CD4-positive, alpha-beta memory T cell (primary cell): ENCODE measurements around the gene TBC1D4. TPM values are rescaled to one million over a fixed set of nuclear protein-coding genes. Genes with fewer than 3 reads are reported as not detected.

ENCODE experiments used
- CTCF ChIA-PET: fragments of 350-600 bp; sonication (Branson Sonifier 250); formaldehyde crosslinking; loops from one replicate; lab custom pipeline; 2021; ENCODE audit warnings: inconsistent platforms; ENCODE audit not compliant: partially characterized antibody; lab: Charles Lee
- POLR2A ChIA-PET: fragments of 350-600 bp; sonication (Branson Sonifier 250); formaldehyde crosslinking; loops from one replicate; lab custom pipeline; 2021; ENCODE audit not compliant: partially characterized antibody; lab: Charles Lee
- DNase-seq, 5 donors: peaks; one replicate each; pipeline versions ENCODE4 v3.0.0 to v3.0.0-alpha.2; 2020 to 2022; ENCODE audit warnings: mixed read lengths in 1 of 5
- H3K27ac ChIP-seq: one replicate; pipeline ENCODE4 v1.7.0; 2013; ENCODE audit warnings: low read depth, low read length
- H3K27me3 ChIP-seq: 2 replicates; pipeline ENCODE4 v1.7.0; 2013; ENCODE audit warnings: mild to moderate bottlenecking, low read length, moderate library complexity; ENCODE audit not compliant: insufficient read depth
- H3K36me3 ChIP-seq: 2 replicates; pipeline ENCODE4 v1.7.0; 2013; ENCODE audit warnings: mild to moderate bottlenecking, low read length, moderate library complexity; ENCODE audit not compliant: insufficient read depth
- H3K4me1 ChIP-seq: 2 replicates; pipeline ENCODE4 v1.7.0; 2013; ENCODE audit warnings: mild to moderate bottlenecking, low read length, moderate library complexity; ENCODE audit not compliant: insufficient read depth
- H3K4me3 ChIP-seq, 2 donors: one replicate each; pipeline ENCODE4 v1.7.0; 2013; ENCODE audit warnings: low read length in 2 of 2, mild to moderate bottlenecking in 1 of 2
- H3K9me3 ChIP-seq, 2 donors: one replicate each; pipeline ENCODE4 v1.7.0; 2013; ENCODE audit warnings: low read length in 2 of 2, control low read depth in 1 of 2; ENCODE audit not compliant: control insufficient read depth in 1 of 2
- H3K27ac Mint-ChIP-seq, 7 donors: one replicate each; pipeline ENCODE4 v1.8.0; 2020 to 2021; ENCODE audit warnings: mixed read lengths in 7 of 7, mild to moderate bottlenecking in 6 of 7, inconsistent platforms in 3 of 7, moderate library complexity in 3 of 7
- H3K27me3 Mint-ChIP-seq, 2 donors: one replicate each; pipeline ENCODE4 v1.8.0; 2020 to 2021; ENCODE audit warnings: mixed read lengths in 2 of 2
- H3K36me3 Mint-ChIP-seq, 2 donors: one replicate each; pipeline ENCODE4 v1.8.0; 2020 to 2021; ENCODE audit warnings: mixed read lengths in 2 of 2, inconsistent platforms in 1 of 2, mild to moderate bottlenecking in 1 of 2
- H3K4me1 Mint-ChIP-seq, 4 donors: one replicate each; pipeline ENCODE4 v1.8.0; 2020 to 2021; ENCODE audit warnings: mixed read lengths in 4 of 4, mild to moderate bottlenecking in 1 of 4
- H3K4me3 Mint-ChIP-seq, 8 donors: one replicate each; pipeline ENCODE4 v1.8.0; 2020 to 2021; ENCODE audit warnings: mixed read lengths in 8 of 8, mild to moderate bottlenecking in 7 of 8, moderate library complexity in 6 of 8, inconsistent platforms in 3 of 8
- H3K9me3 Mint-ChIP-seq, 8 donors: one replicate each; pipeline ENCODE4 v1.8.0; 2020 to 2021; ENCODE audit warnings: mixed read lengths in 8 of 8, mild to moderate bottlenecking in 5 of 8, inconsistent platforms in 3 of 8, moderate library complexity in 1 of 8
- intact Hi-C: fragments of 100-400 bp; cut with micrococcal nuclease; formaldehyde crosslinking; loops from one replicate; pipeline ENCODE4 v1.15.1; 2023
- polyA plus RNA-seq, 2 donors: library from polyadenylated mRNA; unstranded; fragments of 300-500 nt; fragmentation: Illumina TruSeq; gene quantifications; one replicate each; pipeline ENCODE4 v1.2.3, GENCODE V29; 2021
- total RNA-seq, 2 experiments: library from RNA; stranded (reverse); gene quantifications; one replicate each; pipeline ENCODE4 v1.2.3, GENCODE V29; 2021

TBC1D4 gene
- total and polyA plus RNA-seq, 4 experiments from 2014 or later: 9.5 to 67.2 (median 45.4) TPM

GRCh38 chr13:75390229-75390628 is 91.7 kb downstream of the TBC1D4 start:
- no peaks in the 10 kb centered on the region for H3K27me3 Mint-ChIP-seq
- H3K4me1 Mint-ChIP-seq: peaks cover 0 to 2% (median under 1%) of the 10 kb centered on the region in 4 donors
- Histone ChIP-seq H3K4me1 (no peaks in the 10 kb centered on the region), H3K27me3 (no peaks in the 10 kb centered on the region), H3K27ac (no peak overlapping the region), H3K36me3 (no peaks in the 10 kb centered on the region), H3K4me3 (no peak overlapping the region), H3K9me3 (no peaks in the 10 kb centered on the region)
- H3K4me3 Mint-ChIP-seq: no peak overlapping the region
- ChIA-PET POLR2A (no interaction called here), CTCF (interaction anchor here (1.1 kb wide), 1 partner anchor 148 kb away, joined by 4 read pairs; the partner anchor contains the start of gene COMMD6)
- H3K9me3 Mint-ChIP-seq: peaks cover 0 to 2% (median 0%) of the 10 kb centered on the region in 8 donors
- H3K27ac Mint-ChIP-seq: no peak overlapping the region
- intact Hi-C loops: no loop called here
- no peaks in the 10 kb centered on the region for H3K36me3 Mint-ChIP-seq
- no peak for DNase-seq

GRCh38 chr13:75385708-75386083 is 96.3 kb downstream of the TBC1D4 start:
- H3K4me3 ChIP-seq: no peak overlapping the region
- Mint-ChIP-seq H3K36me3 (no peaks in the 10 kb centered on the region), H3K27ac (no peak overlapping the region)

GRCh38 chr13:75384879-75385707 is 96.9 kb downstream of the TBC1D4 start:
- ChIA-PET CTCF (interaction anchor here (1.1 kb wide), 1 partner anchor 12 kb away, joined by 4 read pairs; no protein-coding TSS in a partner anchor), POLR2A (interaction anchor here (1.3 kb wide), 1 partner anchor 12 kb away, joined by 3 read pairs; no protein-coding TSS in a partner anchor)
- no peak overlapping the region for H3K4me3 ChIP-seq

More at GRCh38 chr13:75385708-75386083, 96.3 kb downstream of the TBC1D4 start:
- POLR2A ChIA-PET: interaction anchor here (1.3 kb wide), 1 partner anchor 13 kb away, joined by 3 read pairs; no protein-coding TSS in a partner anchor
- no peak for DNase-seq
- Histone ChIP-seq H3K27me3 (no peaks in the 10 kb centered on the region), H3K36me3 (no peaks in the 10 kb centered on the region), H3K4me1 (no peaks in the 10 kb centered on the region), H3K9me3 (no peaks in the 10 kb centered on the region), H3K27ac (no peak overlapping the region)
- CTCF ChIA-PET: interaction anchor here (1.1 kb wide), 1 partner anchor 13 kb away, joined by 4 read pairs; no protein-coding TSS in a partner anchor
- H3K4me3 Mint-ChIP-seq: no peak overlapping the region
- H3K27me3 Mint-ChIP-seq: peaks cover 0 to 1% of the 10 kb centered on the region in 2 donors
- peaks cover 0 to 3% (median under 1%) of the 10 kb centered on the region in 4 donors for H3K4me1 Mint-ChIP-seq
- peaks cover 0 to 2% (median 0%) of the 10 kb centered on the region in 8 donors for H3K9me3 Mint-ChIP-seq
- intact Hi-C loops: no loop called here

GRCh38 chr13:75383064-75383715 is 98.8 kb downstream of the TBC1D4 start:
- CTCF ChIA-PET: interaction anchor here (1.4 kb wide), 1 partner anchor 10 kb away, joined by 12 read pairs; no protein-coding TSS in a partner anchor
- no peak for DNase-seq

More at GRCh38 chr13:75384879-75385707, 96.9 kb downstream of the TBC1D4 start:
- no peaks in the 10 kb centered on the region for H3K4me1 ChIP-seq
- no peaks in the 10 kb centered on the region for H3K27me3 ChIP-seq
- H3K36me3 Mint-ChIP-seq: no peaks in the 10 kb centered on the region
- H3K27ac ChIP-seq: no peak overlapping the region
- DNase-seq: no peak
- H3K4me3 Mint-ChIP-seq: no peak overlapping the region
- intact Hi-C loops: no loop called here
- H3K4me1 Mint-ChIP-seq: peaks cover 0 to 3% (median under 1%) of the 10 kb centered on the region in 4 donors
- peaks cover 0 to 2% of the 10 kb centered on the region in 2 donors for H3K27me3 Mint-ChIP-seq
- no peaks in the 10 kb centered on the region for H3K36me3 ChIP-seq
- H3K9me3 Mint-ChIP-seq: peaks cover 0 to 2% (median 0%) of the 10 kb centered on the region in 8 donors
- no peaks in the 10 kb centered on the region for H3K9me3 ChIP-seq
- peak overlapping the region in 1 of 7 donors; percentile 1 for H3K27ac Mint-ChIP-seq

GRCh38 chr13:75378301-75378700 is 103.7 kb downstream of the TBC1D4 start:
- Mint-ChIP-seq H3K4me1 (no peaks in the 10 kb centered on the region), H3K4me3 (no peak overlapping the region), H3K27me3 (peaks cover 0 to 2% of the 10 kb centered on the region in 2 donors), H3K36me3 (no peaks in the 10 kb centered on the region), H3K27ac (no peak overlapping the region), H3K9me3 (no peaks in the 10 kb centered on the region)
- POLR2A ChIA-PET: no interaction called here
- DNase-seq: no peak
- Histone ChIP-seq H3K9me3 (no peaks in the 10 kb centered on the region), H3K27ac (no peak overlapping the region), H3K36me3 (no peaks in the 10 kb centered on the region), H3K4me1 (no peaks in the 10 kb centered on the region), H3K27me3 (no peaks in the 10 kb centered on the region), H3K4me3 (no peak overlapping the region)
- CTCF ChIA-PET: interaction anchor here (0.7 to 1.3 kb wide), 2 partner anchors 7 to 41 kb away, joined by 3 read pairs; no protein-coding TSS in a partner anchor
- intact Hi-C loops: no loop called here

More at GRCh38 chr13:75383064-75383715, 98.8 kb downstream of the TBC1D4 start:
- no peaks in the 10 kb centered on the region for H3K9me3 ChIP-seq
- Mint-ChIP-seq H3K36me3 (no peaks in the 10 kb centered on the region), H3K27me3 (peaks cover 0 to 2% of the 10 kb centered on the region in 2 donors), H3K9me3 (peaks cover 0 to 2% (median 0%) of the 10 kb centered on the region in 8 donors), H3K4me3 (no peak overlapping the region), H3K27ac (no peak overlapping the region), H3K4me1 (peaks cover 0 to 3% (median under 1%) of the 10 kb centered on the region in 4 donors)
- no peaks in the 10 kb centered on the region for H3K27me3 ChIP-seq
- no peaks in the 10 kb centered on the region for H3K36me3 ChIP-seq
- no peaks in the 10 kb centered on the region for H3K4me1 ChIP-seq
- no peak overlapping the region for H3K27ac ChIP-seq
- POLR2A ChIA-PET: no interaction called here
- no peak overlapping the region for H3K4me3 ChIP-seq
- intact Hi-C loops: no loop called here

GRCh38 chr13:75376792-75377402 is 105.1 kb downstream of the TBC1D4 start:
- H3K27me3 ChIP-seq: no peaks in the 10 kb centered on the region
- ChIA-PET CTCF (no interaction called here), POLR2A (no interaction called here)
- no peaks in the 10 kb centered on the region for H3K36me3 ChIP-seq
- H3K9me3 ChIP-seq: no peaks in the 10 kb centered on the region
- H3K4me1 ChIP-seq: no peaks in the 10 kb centered on the region
- intact Hi-C loops: no loop called here
- no peaks in the 10 kb centered on the region for H3K9me3 Mint-ChIP-seq
- no peaks in the 10 kb centered on the region for H3K36me3 Mint-ChIP-seq
- peaks cover 0 to 2% of the 10 kb centered on the region in 2 donors for H3K27me3 Mint-ChIP-seq
- H3K4me1 Mint-ChIP-seq: no peaks in the 10 kb centered on the region
- no peak for DNase-seq
- H3K27ac ChIP-seq: no peak overlapping the region
- no peak overlapping the region for H3K4me3 ChIP-seq
- no peak overlapping the region for H3K27ac Mint-ChIP-seq
- H3K4me3 Mint-ChIP-seq: no peak overlapping the region
